GM21717 (cell line): ENCODE data around the gene MLN.

Experiments
- ATAC-seq: cut with Tn5 transposase; IDR thresholded peaks from one replicate; pipeline ENCODE4 v1.9.1; 2021; ENCODE audit warnings: mild to moderate bottlenecking, moderate library complexity; ENCODE audit not compliant: unreplicated experiment

MLN gene

DNA sequence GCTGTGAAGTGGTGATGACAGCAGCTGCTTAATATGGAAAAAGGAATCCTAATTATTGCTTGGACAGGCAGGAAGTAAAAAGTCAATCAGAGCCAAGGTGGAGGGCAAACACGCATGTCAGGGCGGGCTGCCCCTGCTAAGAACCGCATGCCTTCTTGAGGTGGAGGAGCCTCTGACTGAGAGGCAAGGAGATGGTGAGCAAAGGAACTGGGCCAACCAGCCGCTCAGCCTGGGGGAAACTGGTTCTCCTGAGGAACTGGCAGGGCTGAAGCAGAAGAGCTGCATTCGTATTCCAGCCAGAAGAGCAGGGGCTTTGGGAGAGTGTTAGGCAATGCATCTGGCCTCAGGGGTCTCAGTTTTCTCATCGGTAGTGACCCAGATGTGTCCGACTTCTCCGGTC lies 13.1 kb upstream of the MLN start:
- ATAC-seq, result no peak

- ATAC-seq, result no peak
Observed at GRCh38 chr6:33815854-33816253, 12.1 kb upstream of the MLN start.

DNA sequence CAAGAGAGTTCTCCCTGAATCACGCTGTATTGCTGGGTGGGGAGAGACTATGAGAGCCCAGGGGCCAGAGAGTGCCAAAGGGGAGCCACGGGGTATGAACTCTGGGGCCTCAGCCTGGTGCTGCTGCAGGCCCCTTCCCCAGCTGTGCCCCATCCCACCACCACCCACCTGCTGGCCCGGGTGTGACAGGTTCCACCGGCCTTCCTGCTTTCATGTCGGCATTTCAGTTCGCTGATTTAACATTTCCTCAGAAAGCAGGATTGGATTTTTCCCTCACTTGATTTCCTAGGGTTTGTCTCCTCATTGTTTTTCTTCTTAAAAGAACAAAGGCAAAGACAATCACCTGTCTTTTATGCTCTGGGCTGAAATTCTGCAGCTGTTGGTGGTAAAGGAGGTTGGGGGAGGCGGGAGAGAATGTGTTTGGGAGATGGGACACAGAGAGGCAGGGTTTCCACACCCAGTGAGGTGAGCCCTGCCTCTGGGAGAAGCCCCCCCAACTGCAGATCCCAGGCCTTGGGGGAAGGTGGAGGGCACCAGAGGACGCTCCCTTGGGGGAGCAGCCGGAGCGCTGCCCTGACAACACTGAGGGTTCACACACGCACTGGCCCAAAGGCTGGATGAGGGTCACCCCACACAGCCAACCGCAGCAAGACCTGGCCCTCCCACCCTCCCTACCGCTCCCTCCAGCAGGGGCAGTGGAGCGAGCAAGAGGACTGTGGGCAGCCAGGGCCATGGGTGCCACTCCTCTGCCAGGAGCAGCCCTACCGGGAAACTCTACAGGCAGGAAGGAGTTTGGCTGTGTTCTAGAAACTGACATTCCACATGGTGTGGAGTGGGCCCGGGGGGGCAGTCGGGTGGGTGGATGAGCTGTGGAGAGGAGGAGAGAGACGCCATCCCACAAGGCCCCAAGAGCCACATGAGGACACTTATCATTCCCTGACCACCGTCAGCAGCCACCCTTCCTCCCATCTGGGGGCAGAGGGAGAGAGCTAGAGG lies 10.5 kb upstream of the MLN start:
- ATAC-seq, result no peak

DNA sequence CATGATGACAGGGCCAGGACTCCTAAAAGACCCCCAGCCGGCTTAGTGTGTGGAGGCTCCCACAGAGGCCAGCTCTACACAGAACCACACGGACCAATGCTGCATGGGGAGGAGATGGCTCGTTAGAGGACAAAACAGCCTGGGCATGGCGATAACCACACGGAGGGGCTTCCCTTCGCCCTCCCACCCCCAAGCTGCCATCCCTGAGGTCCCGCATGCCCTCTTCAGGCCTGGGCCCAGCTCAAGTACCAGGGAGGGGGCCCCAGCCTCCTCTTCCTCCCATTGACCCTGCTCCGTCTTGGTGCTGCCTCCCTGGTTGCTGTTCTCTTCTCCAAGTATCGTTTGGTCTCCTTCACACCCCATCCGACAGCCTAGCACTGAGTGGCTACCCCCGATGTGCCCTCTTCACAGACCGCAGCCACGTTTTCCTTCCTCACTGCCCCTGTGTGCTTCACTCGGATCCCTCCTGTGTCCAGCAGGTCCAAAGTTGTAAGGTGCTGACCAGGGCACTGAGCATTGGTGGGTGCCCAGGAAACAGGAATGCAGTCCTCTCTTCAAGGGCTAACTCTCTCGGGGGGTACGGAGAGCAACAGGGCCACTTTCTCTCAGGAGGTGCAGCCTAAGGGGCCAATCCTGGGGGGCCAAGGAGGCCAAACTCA lies 9.6 kb upstream of the MLN start:
- no peak for ATAC-seq

- ATAC-seq, result no peak
Observed at GRCh38 chr6:33812669-33813068, 8.9 kb upstream of the MLN start.

DNA sequence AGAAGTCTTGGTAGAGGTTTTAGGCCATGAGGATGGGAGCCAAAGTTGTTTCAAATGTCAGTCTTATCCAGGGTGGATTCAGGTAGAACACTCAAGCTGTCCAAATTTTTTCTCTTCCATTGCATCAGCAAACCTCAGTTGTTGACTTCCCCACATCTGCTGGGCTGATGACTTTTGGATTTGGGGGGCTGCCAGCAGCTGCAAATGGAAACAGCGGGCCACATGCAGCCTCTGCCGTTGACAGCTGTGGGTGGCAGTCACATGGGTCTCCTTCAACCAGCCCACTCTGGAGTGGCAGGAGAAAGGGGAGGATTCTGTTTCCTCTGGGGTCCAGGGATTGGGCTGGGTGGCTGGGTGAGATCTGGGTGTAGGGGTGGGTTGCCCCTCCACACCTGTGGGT lies 5.8 kb upstream of the MLN start:
- no peak for ATAC-seq

- no peak for ATAC-seq
Observed at GRCh38 chr6:33808641-33809180, 4.9 kb upstream of the MLN start.

DNA sequence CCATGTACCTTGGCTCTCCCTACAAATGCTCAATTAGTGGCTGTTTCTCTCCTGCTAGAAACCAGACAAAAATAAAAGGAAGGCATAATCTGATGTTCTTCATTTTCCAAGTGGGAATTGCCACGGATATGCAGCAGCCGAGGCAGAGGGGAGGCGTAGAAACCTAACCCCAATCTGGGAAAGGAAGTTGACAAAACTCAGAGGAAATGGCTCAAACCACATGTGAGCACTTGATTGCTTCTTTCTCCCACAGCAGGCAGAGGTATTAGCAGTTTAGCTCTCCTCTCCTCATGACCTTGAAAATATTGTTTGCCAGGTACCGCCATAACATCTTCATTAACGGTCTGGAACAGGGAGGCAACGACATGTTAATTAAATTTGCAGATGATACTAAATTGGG lies 3.8 kb upstream of the MLN start:
- no peak for ATAC-seq

DNA sequence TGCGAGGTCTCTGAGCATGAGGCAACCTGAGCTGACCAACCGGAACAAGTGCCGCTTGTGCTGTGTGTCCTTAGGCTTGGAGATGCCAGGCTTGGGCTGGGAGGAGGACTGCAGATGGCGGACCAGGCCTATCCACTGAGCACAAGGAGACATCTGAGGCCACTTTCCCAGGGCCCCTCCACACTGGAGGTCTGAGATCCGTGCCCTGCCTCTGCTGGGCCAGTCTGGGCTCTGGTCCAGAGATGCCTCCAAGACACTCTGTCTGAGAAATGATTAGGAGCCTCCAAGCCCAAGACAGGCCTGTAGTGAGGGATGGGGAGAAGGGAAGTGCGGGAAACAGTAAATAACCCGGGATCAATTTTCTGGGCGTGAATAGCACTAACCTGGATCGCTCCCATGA lies 3.0 kb upstream of the MLN start:
- no peak for ATAC-seq

GRCh38 chr6:33802186-33802958 lies 1.4 kb downstream of the MLN start:
- ATAC-seq, result no peak

- ATAC-seq, result no peak
Observed at GRCh38 chr6:33801611-33802010, 2.2 kb downstream of the MLN start.

DNA sequence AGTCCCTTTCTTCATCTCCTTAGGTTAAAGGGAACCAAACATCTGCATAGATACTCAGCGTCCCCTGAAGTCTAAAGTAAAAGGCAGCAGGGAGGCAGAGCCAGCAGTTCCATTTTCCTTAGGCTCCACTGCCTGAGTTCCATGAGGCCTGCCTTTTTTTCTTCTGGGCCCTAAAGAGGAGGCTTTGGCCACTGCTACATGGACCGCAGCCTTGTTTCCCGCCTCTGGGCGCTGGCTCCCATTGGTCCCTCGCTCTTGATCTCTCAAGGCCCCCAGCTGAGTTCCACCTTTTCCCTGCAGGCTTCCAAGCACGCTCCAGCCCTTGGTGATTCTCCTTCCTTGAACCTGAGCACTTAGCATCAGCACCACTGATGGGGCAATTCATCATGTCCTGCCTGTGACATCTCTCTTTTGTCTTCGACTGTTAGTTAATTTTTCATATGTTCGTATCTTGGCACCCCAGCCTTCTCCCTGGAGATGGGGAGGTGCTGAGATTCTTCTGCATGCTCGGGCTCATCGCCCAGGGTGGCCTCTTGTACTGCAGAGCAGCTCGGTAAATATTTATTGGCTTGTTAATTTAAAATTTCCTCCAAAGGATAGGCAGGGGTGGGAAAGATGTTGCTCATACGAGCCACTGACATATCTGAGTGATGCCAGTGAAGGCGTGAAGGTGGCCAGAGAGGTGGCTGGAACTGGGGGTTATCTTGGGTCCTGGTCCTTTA lies 3.4 kb downstream of the MLN start:
- no peak for ATAC-seq

DNA sequence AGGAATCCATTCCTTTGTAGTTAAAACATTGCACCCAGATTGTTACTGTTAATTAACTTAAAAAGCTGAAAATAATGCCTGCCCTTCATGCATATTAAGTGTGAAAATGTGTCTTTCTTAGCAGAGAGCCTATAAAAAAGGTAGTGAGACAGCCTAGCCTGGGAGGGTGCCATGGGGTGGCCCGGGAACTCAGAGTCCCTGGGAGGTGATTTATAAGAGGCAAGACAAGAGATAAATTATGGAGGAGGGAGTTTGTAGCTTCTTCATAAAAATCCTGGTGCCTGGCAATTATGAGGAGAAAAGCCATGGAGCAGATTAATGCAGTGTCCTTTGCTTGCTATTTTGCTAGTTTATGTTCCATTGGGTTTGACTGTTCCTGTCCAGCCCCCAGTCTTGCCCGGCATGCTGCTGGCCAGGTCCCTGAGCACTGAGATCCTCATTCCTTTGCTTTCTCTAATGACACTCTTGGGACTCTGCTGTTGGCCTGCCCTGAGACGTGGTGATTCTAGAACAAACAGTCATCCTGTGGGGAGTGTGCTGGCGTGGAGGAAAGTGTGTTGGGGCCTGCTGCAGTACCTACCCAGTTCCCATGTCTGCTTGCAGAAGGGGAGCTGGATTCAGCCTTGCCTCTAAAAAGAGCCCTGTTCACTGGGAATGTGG lies 4.2 kb downstream of the MLN start:
- ATAC-seq, result no peak

DNA sequence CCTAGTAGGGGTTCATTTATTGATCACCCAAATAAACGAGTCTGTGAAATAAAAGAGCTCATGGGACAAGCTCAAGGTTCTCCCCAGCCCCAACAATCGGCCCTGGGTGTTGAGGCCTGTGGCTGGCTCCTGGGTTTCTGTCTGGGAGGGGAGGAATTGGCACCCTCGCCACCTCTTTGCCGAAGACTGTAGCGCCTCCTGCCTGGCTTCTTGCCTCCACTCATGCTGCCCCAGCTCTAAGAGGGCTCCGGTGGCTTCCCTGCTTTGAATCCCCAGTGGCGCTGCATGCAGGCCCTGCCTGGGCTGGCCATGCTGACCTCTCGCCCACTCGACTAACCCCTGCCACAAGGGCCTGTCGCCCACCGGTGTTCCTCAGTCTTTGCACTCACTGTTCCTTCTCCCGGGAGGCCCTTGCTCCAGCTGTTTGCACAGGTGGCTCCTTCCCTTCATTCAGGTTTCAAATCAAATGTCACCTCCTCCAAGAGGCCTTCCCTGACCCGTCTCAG lies 5.4 kb downstream of the MLN start:
- ATAC-seq, result no peak

GRCh38 chr6:33797626-33798342 lies 6.0 kb downstream of the MLN start:
- ATAC-seq, result no peak

- ATAC-seq, result no peak
Observed at GRCh38 chr6:33794910-33795623, 8.7 kb downstream of the MLN start.

- ATAC-seq, result no peak
Observed at GRCh38 chr6:33792981-33793380, 10.8 kb downstream of the MLN start.

DNA sequence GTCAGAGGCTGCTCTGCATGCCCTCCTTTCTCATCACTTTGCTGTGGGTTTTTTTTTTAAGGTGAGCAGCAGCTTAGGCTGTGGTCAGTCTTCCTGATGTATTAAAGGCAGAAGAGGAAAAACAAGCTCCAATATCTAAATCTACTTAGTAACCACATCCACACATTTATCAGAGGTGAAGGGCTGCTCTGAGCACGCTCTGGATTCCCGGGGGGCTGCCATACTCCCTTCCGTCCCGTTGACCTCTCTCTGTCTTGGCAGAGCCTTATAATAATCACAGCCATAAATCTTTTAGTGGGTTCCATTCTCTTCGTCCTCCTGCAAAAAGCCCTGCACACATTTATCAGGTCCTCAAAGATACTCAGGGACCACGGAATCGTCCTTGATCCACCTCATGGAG lies 12.2 kb downstream of the MLN start:
- ATAC-seq, result no peak

- no peak for ATAC-seq
Observed at GRCh38 chr6:33790910-33791309, 12.9 kb downstream of the MLN start.
